ENCODE measurements around the gene KLHL11. TPM values are rescaled to one million over a fixed set of nuclear protein-coding genes. Genes with fewer than 3 reads are reported as not detected.

KLHL11 gene
- total and polyA plus RNA-seq, 2 of the 8 experiments (the other 6 are each of a cell fraction or from before 2014, with no cell fraction given) = 4.2 to 13.7 TPM

DNA sequence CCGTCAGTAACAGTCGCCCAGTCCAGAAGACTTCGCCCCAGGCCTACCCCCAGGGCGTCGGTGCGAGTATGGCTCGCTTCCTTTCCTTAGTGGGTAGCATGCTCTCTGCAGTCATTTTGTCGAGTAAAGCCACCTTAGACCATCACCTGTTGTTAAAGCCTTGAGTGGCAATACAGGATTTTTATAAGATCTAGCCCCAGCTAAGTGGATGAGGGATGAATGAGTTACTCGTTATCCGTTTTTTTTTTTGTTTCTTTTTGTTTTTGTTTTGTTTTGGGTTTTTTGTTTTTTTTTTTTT, 322 bp upstream of the KLHL11 start:
- CTCF ChIA-PET (ENCODE audit: partially characterized antibody) = interaction anchor here (0.9 to 2.2 kb wide), 5 partner anchors 54 to 131 kb away, joined by 3 to 7 read pairs (median 4); partner anchors contain the start of genes HAP1 and P3H4
- Histone ChIP-seq H3K18ac (ENCODE audit: extremely low read depth, low read length) (no peak overlapping the region), H3K4me3 (ENCODE audit: extremely low read depth in 1 of 4, insufficient read depth in 2 of 4, low read depth in 3 of 4, low read length in 4 of 4) (peak overlapping the region in 3 of 4 experiments; percentile 23 to 94 (median 86); a peak in 5 of 8 replicates), H3K9ac (replicated peaks in 1 of 4; ENCODE audit: extremely low read depth in 1 of 4, low read depth in 3 of 4, low read length in 3 of 4) (peak overlapping the region in 1 of 4 experiments; percentile 5; a peak in 2 of 7 replicates), H3K23ac (ENCODE audit: insufficient read length) (no peak overlapping the region), H2BK5ac (ENCODE audit: low read depth, low read length) (0 out of 2 replicates have a peak overlapping the region, but pooled peaks have one; percentile 63), H4K91ac (replicated peaks; ENCODE audit: insufficient read length, low read length) (no peak overlapping the region), H2BK15ac (ENCODE audit: low read length) (no peak overlapping the region), H2AFZ (ENCODE audit: low read length) (0 out of 2 replicates have a peak overlapping the region, but pooled peaks have one; percentile 45), H3K9me3 (ENCODE audit: insufficient read depth in 2 of 2, low read depth in 1 of 2, low read length in 1 of 2) (no peaks in the 10 kb centered on the region), H3K27me3 (replicated peaks in 1 of 4; ENCODE audit: control insufficient read depth in 3 of 4, extremely low read depth in 1 of 4, insufficient read depth in 3 of 4, low read length in 3 of 4) (no peaks in the 10 kb centered on the region), H3K79me2 (ENCODE audit: control insufficient read depth in 1 of 2, insufficient read depth in 2 of 2, low read length in 2 of 2) (peaks cover 8 to 39% of the 10 kb centered on the region in 2 experiments), H2AK5ac (ENCODE audit: low read depth, low read length) (no peak overlapping the region), H3K23me2 (ENCODE audit: low read depth, low read length) (peaks cover 8% of the 10 kb centered on the region), H3K79me1 (ENCODE audit: low read depth, low read length) (peaks cover 3% of the 10 kb centered on the region), H4K20me1 (replicated peaks in 1 of 2; ENCODE audit: control insufficient read depth in 1 of 2, insufficient read depth in 2 of 2, low read length in 2 of 2) (peaks cover under 1 to 19% of the 10 kb centered on the region in 2 experiments), H3K4ac (replicated peaks; ENCODE audit: insufficient read length, low read depth, low read length) (no peak overlapping the region), H3K27ac (ENCODE audit: low read depth, low read length) (no peak overlapping the region; the same call in 1 of the 2 replicates), H2BK12ac (ENCODE audit: low read depth, low read length) (no peak overlapping the region), H3K14ac (ENCODE audit: insufficient read length) (no peak overlapping the region), H3K4me2 (ENCODE audit: insufficient read depth in 1 of 2, low read depth in 2 of 2, low read length in 2 of 2) (peak overlapping the region; percentile 62 to 93), H4K5ac (ENCODE audit: insufficient read length, low read depth, low read length) (no peak overlapping the region), H3K4me1 (replicated peaks in 1 of 4; ENCODE audit: control insufficient read depth in 3 of 4, insufficient read depth in 4 of 4, low read length in 3 of 4) (peaks cover 4 to 21% (median 11%) of the 10 kb centered on the region in 4 experiments), H3K36me3 (ENCODE audit: control insufficient read depth in 2 of 4, insufficient read depth in 4 of 4, low read length in 3 of 4) (peaks cover 13 to 38% (median 34%) of the 10 kb centered on the region in 4 experiments), H2BK20ac (ENCODE audit: low read length) (no peak overlapping the region), H2BK120ac (replicated peaks; ENCODE audit: low read depth, low read length) (no peak overlapping the region), H4K8ac (ENCODE audit: extremely low read depth, insufficient read depth, low read length) (peak overlapping the region; percentile 22; the same call in 1 of the 2 replicates), H3K56ac (replicated peaks; ENCODE audit: insufficient read length, low read depth, low read length) (no peak overlapping the region)
- 16% methylated on average over 10 of the region's 10 CpGs; no CpG with 5 or more reads in 1 of the 2 experiments for WGBS, 2 experiments (ENCODE audit: extremely low coverage in 1 of 2, insufficient coverage in 1 of 2, insufficient read length in 1 of 2, insufficient replicate concordance in 2 of 2, low coverage in 1 of 2, low lambda C conversion rate in 2 of 2, missing lambda C conversion rate in 1 of 2)
- TF ChIP-seq POLR2AphosphoS5 (IDR thresholded peaks at IDR 0.05; ENCODE audit: low read depth, low read length) (peak; percentile 51; the same call in 1 of the 2 replicates), TBP (IDR thresholded peaks at IDR 0.05; ENCODE audit: low read depth, low read length) (0 out of 2 replicates have a peak, but pooled peaks have one; percentile 49), POU5F1 (IDR thresholded peaks at IDR 0.05; ENCODE audit: low read depth, low read length) (no peak), POLR2A (IDR thresholded peaks at IDR 0.05; ENCODE audit: control extremely low read depth in 1 of 2, low read depth in 2 of 2, low read length in 2 of 2) (peak in 1 of 2 experiments; percentile 10; a peak in 1 of 3 replicates), SIN3A (conservative IDR thresholded peaks at IDR 0.05 in 1 of 2, IDR thresholded peaks at IDR 0.05 in 1 of 2; ENCODE audit: low read depth in 1 of 2, low read length in 2 of 2) (peak in 1 of 2 experiments; percentile 5; a peak in 1 of 4 replicates), TAF7 (optimal IDR thresholded peaks at IDR 0.05; ENCODE audit: borderline replicate concordance, low read depth, low read length) (peak; percentile 4)
- TF ChIP-seq, protein P1, sequence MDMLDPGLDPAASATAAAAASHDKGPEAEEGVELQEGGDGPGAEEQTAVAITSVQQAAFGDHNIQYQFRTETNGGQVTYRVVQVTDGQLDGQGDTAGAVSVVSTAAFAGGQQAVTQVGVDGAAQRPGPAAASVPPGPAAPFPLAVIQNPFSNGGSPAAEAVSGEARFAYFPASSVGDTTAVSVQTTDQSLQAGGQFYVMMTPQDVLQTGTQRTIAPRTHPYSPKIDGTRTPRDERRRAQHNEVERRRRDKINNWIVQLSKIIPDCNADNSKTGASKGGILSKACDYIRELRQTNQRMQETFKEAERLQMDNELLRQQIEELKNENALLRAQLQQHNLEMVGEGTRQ (IDR thresholded peaks at IDR 0.05; ENCODE audit: low read length) = no peak
- POLR2A ChIA-PET (ENCODE audit: partially characterized antibody) = interaction anchor here (0.6 to 4.1 kb wide), 25 partner anchors 9 to 177 kb away, joined by 3 to 26 read pairs (median 6); partner anchors contain the start of genes ACLY, EIF1, HAP1 and JUP
- no peak for DNase-seq (ENCODE audit: low read depth in 1 of 2, low spot score in 2 of 2)
- no peak for FAIRE-seq

Measured in H1 (cell line).